SHP77 (cell line): ENCODE results near the gene TRAF3.
"Not testable (repeated sequence)": the region's sequence is repeated elsewhere in the genome, so short reads cannot be mapped to it uniquely, and the experiment has no call there.

Source experiments
- DNase-seq, 2 experiments: peaks; one replicate each; lab custom pipeline; 2025; lab: John Stamatoyannopoulos, UW

Gene TRAF3

DNA sequence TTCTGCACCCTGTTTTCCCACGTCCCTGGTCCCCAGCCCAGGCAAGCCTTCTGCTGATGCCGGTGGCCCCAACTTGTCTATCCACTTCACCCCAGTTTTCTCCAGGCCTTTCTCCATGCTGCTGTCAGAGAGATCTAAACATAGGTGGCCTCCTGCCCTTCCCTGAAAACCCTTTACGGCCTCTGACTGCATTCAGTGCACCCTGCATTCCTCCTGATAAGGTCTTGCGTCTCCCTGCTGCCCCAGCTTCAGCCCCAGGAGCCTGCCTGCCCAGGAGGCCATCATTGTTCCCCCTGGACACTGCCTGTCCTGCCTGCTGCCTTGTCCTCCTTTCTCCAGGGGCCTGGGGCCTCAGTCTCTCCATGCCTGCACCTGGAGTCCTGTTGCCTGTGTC is 29.8 kb downstream of the TRAF3 start:
- DNase-seq, result no peak

- no peak for DNase-seq
These were observed 32.6 kb downstream of the TRAF3 start for GRCh38 chr14:102809870-102810269.

DNA sequence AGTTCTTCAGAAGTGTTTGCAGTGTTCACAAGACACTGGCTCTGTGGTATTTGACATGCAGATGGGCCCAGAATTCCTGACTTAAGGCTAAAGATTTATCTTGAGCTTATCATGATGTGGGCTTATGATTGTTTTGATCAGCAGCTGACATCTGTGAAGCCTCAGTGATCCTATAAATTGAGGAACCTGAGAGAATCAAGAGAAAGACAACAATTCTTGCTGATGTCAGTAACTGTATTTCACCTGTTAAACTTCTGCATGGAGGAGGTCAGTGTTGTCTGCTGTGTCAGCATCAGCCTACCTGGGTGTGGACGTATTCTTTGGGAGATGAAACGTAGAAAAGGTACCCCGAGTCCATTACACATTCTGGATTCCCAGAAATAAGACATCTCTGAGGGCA is 33.3 kb downstream of the TRAF3 start:
- DNase-seq, result no peak

DNA sequence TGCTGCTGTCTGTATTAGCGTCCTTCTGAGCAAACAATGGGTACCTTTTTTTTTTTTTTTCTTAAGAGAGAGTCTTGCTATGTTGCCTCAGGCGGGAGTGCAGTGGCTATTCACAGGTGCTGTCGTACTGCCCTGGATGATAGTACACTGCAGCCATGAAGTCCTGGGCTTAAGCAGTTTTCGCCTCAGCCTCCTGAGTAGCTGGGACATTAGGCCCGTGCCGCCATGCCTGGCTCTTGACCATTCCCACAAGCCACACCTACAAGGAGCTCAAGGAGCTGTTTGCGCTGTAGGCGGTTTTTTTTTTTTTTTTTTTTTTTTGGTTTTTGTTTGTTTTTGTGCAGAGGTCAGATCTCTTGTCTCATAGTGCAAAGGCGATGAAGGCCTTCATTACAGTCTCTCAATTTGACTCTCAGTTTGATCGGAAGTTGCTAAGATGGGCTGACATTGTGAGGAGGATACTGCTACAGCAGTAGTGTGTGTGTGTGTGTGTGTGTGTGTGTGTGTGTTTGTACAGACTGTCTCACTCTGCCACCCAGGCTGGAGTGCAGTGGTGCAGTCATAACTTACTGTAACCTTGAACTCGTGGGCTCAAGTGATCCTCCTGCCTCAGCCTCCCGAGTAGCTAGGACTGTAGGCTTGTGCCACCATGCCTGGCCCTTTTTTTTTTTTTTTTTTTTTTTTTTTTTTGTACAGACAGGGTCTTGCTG is 34.2 kb downstream of the TRAF3 start:
- DNase-seq, result no peak

DNA sequence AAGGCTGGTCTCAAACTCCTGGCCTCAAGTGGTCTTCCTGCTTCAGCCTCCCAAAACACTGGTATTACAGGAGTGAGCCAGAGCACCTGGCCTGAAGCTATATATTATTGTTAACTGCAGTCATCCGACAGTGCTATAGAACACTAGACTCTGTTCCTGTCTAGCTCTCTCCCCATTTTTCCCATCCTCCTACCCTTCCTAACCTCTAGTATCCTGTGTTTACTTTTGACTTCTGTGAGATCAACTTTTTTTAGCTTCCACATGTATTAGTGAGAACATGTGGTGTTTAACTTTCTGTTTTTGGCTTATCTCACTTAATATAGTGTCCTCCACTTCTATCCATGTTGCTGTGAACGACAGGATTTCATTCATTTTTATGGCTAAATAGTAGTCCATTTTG is 34.7 kb downstream of the TRAF3 start:
- no peak for DNase-seq

DNA sequence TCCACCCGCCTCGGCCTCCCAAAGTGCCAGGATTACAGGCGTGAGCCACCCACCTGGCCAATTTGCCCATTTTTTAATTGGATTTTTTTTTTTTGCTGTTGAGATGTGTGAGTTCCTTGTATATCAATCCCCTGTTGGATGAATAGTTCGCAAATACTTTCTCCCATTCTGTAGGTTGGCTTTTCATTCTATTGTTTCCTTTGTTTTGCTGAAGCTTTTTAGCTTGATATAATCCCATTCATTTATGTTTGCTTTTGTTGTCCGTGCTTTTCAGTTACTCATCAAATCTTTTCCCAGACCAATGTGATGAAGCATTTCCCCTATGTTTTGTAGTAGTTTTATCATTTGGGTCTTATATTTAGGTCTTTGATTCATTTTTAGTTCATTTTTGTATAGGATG is 36.4 kb downstream of the TRAF3 start:
- DNase-seq, result no peak

DNA sequence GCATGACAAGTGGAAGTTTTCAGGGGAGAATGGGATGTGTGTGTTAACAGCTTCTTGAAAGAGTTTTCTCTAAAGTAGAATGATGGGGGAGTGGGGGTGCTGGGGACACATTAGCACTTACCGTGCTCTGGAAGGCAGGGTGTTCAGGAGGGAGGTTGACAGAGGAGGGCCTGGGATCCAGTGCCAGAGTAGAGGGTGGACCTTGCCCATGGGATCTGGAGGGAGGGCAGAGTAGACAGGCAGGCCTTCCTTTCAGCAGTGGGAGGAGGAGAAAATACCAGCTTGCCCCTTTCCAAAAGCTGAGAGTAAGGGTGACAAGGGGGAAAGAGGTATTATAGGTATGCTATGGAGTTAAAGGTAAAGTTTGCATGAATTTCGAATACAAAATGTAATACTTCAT is 40.1 kb downstream of the TRAF3 start:
- DNase-seq, result no peak

- DNase-seq, result no peak
These were observed 41.0 kb downstream of the TRAF3 start for GRCh38 chr14:102817942-102818940.

DNA sequence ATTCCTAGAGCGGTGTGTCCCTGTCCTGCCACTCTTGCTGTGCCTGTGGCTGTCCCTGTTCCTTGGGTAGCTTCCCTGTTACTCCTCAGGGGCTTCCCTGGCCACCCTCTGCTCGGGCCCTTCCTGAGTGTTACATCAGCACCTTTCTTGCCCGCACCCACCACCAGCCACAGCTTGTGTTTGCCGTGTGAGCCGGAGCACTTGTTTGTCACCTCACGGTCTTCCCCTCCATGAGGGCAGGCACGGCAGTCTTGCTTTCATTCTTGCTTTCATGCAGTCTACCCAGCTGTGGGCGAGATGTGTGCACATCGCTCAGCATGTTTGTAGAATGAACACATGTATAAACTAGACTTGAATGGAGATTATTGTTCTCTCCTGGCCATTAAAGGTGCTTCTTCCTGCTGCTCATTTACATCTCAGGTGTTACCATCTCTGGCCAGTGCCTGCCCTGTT is 42.0 kb downstream of the TRAF3 start:
- peak; percentile 10 to 25 for DNase-seq

GRCh38 chr14:102819747-102820330 is 42.6 kb downstream of the TRAF3 start:
- no peak for DNase-seq

GRCh38 chr14:102821252-102821651 is 44.0 kb downstream of the TRAF3 start:
- DNase-seq, result no peak

GRCh38 chr14:102822311-102822863 is 45.1 kb downstream of the TRAF3 start:
- no peak for DNase-seq

GRCh38 chr14:102822887-102823286 is 45.6 kb downstream of the TRAF3 start:
- not testable (repeated sequence) for DNase-seq

DNA sequence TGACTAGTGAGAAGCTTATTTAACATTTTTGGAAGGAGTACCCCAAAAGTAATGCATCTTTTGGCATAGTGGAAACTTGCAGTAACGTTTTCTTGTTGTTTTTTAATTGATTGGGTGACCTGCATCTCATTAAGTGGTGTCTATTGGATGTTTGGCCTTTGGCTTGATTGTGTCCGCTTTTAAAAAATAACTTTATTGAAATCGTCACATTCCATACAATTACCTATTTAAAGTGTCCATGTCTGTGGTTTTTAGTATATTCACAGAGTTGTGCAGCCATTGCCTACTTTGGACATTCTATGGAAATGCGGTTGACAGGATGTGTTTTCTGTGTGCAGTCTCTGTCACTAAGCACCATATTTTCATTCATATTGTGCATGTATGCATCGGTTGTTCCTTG is 46.3 kb downstream of the TRAF3 start:
- DNase-seq, result no peak

DNA sequence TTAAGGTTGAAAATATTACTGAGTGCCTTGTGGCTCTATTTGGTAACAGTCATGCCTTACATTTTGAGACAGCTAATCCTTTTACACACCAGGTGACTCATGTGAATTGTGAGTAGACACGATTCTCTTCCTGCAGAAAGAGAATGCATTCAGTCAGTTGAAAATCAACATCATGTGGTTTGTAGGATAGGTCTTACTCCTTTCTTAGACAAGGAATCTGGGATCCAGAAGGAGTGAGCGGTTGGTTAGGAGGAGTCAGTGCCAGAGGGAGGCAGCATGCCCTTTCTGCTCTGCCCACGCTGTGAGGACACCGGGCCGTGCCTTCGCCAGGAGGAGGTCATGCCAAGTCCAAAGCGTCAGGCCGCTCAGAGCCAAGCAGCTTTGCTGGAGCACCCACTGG is 47.6 kb downstream of the TRAF3 start:
- DNase-seq, result no peak

DNA sequence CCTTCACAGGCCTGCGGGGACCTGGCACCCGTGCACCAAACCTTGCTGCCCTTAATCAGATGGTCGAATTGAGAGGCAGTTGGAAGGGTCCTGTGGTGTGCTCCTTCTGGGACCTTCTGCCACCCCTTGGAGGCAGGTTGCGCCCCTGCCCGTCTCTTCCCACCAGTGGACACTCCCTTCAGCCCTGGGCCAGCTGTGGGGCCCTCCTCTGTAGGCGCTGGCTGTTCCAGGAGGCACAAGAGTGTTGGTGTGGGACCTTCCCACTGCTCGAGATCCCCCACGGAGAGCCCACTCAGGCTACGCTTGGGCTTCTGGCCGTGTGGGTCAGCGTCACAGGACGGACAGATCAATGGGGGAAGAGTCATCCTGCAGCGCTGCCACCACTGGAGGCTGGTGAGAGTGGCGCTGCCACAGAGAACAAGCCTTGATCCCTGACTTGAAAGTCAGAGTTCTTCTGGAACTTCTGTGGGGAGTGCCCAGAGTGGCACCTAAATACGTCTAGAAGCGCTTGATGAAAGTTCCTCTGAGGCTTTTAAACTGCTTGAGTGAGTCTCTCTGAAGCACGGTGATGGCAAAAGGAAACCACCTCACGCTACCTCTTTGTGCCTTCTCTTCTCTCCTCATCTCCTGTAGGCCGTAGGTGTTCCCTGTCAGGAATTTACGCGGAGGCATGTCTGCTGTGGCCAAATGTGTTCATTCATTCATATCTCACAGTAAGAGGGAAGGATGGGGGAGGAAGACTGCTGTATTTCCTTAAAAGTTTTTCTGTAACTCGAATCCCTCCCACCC is 48.3 kb downstream of the TRAF3 start:
- DNase-seq, result no peak

DNA sequence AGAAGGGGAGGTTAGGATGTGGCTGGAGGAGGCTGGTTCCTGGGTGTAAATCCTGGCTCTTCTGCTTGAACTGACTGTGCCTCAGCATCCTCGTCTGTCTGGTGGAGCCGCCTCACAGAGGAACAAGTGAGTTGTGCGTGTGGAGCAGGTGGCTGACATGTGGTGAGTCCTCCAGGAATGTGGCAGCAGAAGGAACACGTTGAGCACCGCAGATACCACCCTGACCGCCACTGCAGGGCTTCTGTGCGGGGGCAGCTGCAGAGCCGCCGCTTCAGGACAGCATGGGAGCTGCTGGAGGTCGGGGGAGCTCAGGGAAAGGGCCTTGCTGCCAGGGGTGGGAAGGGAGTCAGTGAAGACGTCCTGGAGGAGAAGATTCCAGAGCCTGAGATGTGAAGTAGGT is 48.9 kb downstream of the TRAF3 start:
- no peak for DNase-seq

GRCh38 chr14:102826751-102827675 is 49.8 kb downstream of the TRAF3 start:
- no peak for DNase-seq

DNA sequence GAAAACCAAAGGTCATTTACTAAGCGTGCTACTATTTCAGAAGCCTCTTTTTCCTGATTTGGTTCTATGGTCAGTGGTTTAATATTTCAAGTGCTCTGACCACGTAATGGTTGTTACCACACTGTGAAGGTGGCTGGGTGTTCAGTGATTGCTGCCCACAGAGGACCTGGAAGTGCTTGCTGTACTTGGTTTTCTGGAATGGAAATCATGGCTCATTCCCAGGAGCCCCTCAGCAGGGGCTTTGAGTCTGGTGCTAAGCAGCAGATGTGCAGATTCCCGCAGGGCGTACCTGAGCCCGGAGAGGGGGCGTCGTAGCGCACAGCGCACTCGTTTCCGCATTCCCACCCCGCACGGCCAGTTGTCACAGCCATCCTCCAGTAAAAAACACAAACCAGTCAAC is 50.5 kb downstream of the TRAF3 start:
- no peak for DNase-seq

DNA sequence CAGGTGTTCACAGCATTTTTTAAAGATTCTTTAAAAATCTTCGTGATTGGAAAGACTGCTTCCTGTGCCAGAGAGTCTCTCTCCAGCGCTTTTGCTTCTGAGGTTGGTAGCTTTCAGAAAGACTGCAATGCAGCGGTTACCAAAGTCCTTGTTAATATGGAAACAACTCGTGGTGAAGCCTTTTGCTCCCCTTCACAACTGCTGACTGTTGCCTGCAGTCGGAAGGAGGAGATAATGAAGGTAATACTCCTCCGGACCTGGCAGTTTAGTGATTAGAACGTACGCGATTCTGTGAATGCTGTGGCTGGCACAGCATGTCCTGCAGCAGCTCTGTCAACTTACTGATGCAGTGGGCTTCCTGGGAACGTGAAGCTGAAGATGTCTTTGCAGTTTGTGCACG is 50.9 kb downstream of the TRAF3 start:
- DNase-seq, result no peak
